Activated CD8-positive, alpha-beta T cell treated with anti-CD3 and anti-CD28 coated beads, Interleukin-2, amount 10 ng/mL, durations not matched to agents 7 days and 5 days (primary cell): Measurements from ENCODE around the gene CDKL2. TPM values are rescaled to one million over a fixed set of nuclear protein-coding genes. Genes with fewer than 3 reads are reported as not detected.

Experiments used
- ATAC-seq: fragments of 150-1000 bp; cut with Tn5 transposase; one replicate; pipeline ENCODE4 v1.10.0; 2021; ENCODE audit warnings: moderate library complexity
- CTCF ChIA-PET: fragments of 350-600 bp; sonication (Branson Sonifier 250); formaldehyde crosslinking; loops from one replicate; lab custom pipeline; 2021; ENCODE audit warnings: antibody characterized with exemption; lab: Charles Lee
- POLR2A ChIA-PET: fragments of 350-600 bp; sonication (Branson Sonifier 250); formaldehyde crosslinking; loops from one replicate; lab custom pipeline; 2021; ENCODE audit warnings: antibody characterized with exemption; lab: Charles Lee
- DNase-seq: peaks from one replicate; pipeline ENCODE4 v3.0.0-alpha.2; 2020
- H3K27ac Mint-ChIP-seq: one replicate; pipeline ENCODE4 v1.8.0; 2021; ENCODE audit warnings: mild to moderate bottlenecking, mixed read lengths
- H3K27me3 Mint-ChIP-seq: one replicate; pipeline ENCODE4 v1.8.0; 2021; ENCODE audit warnings: low read depth, mixed read lengths
- H3K36me3 Mint-ChIP-seq: one replicate; pipeline ENCODE4 v1.8.0; 2021; ENCODE audit warnings: low read depth, mixed read lengths
- H3K4me1 Mint-ChIP-seq: one replicate; pipeline ENCODE4 v1.8.0; 2021; ENCODE audit warnings: low read depth, mixed read lengths
- H3K4me3 Mint-ChIP-seq: one replicate; pipeline ENCODE4 v1.8.0; 2021; ENCODE audit warnings: mild to moderate bottlenecking, mixed read lengths
- H3K9me3 Mint-ChIP-seq: one replicate; pipeline ENCODE4 v1.8.0; 2022; ENCODE audit warnings: mixed read lengths; ENCODE audit not compliant: insufficient read depth
- total RNA-seq, 2 experiments: library from RNA; stranded (reverse); gene quantifications; one replicate each; pipeline ENCODE4 v1.2.3, GENCODE V29; 2021

The CDKL2 gene
- total RNA-seq, 2 experiments from 2014 or later: 0.45 to 0.60 TPM

- peaks cover 15% of the 10 kb centered on the region for H3K4me1 Mint-ChIP-seq
- CTCF ChIA-PET: no interaction called here
- no peak overlapping the region for H3K4me3 Mint-ChIP-seq
- no peak for ATAC-seq
- no peaks in the 10 kb centered on the region for H3K9me3 Mint-ChIP-seq
- DNase-seq: no peak
- no peak overlapping the region for H3K27ac Mint-ChIP-seq
- no peaks in the 10 kb centered on the region for H3K27me3 Mint-ChIP-seq
- POLR2A ChIA-PET: no interaction called here
- H3K36me3 Mint-ChIP-seq: peaks cover 63% of the 10 kb centered on the region
Measured at GRCh38 chr4:75643651-75644050, 13.3 kb upstream of the CDKL2 start.

- no peak for DNase-seq
- CTCF ChIA-PET: interaction anchor here (0.8 to 1.1 kb wide), 2 partner anchors 8 to 85 kb away, joined by 3 read pairs; partner anchors contain the start of gene USO1
- peaks cover 2% of the 10 kb centered on the region for H3K27me3 Mint-ChIP-seq
- H3K4me3 Mint-ChIP-seq: no peak overlapping the region
- POLR2A ChIA-PET: no interaction called here
- peaks cover 5% of the 10 kb centered on the region for H3K4me1 Mint-ChIP-seq
- H3K27ac Mint-ChIP-seq: no peak overlapping the region
- H3K9me3 Mint-ChIP-seq: no peaks in the 10 kb centered on the region
- peaks cover 26% of the 10 kb centered on the region for H3K36me3 Mint-ChIP-seq
- peak; percentile 23 for ATAC-seq
Measured at GRCh38 chr4:75639124-75639695, 8.9 kb upstream of the CDKL2 start.

GRCh38 chr4:75637827-75638226 lies 7.5 kb upstream of the CDKL2 start:
- Mint-ChIP-seq H3K36me3 (peaks cover 17% of the 10 kb centered on the region), H3K4me1 (peaks cover 9% of the 10 kb centered on the region), H3K27me3 (peaks cover 2% of the 10 kb centered on the region), H3K27ac (no peak overlapping the region), H3K9me3 (no peaks in the 10 kb centered on the region), H3K4me3 (no peak overlapping the region)
- CTCF ChIA-PET: no interaction called here
- POLR2A ChIA-PET: no interaction called here
- DNase-seq (no peak), ATAC-seq (no peak)

GRCh38 chr4:75637176-75637575 lies 6.8 kb upstream of the CDKL2 start:
- POLR2A ChIA-PET: no interaction called here
- H3K9me3 Mint-ChIP-seq: no peaks in the 10 kb centered on the region
- CTCF ChIA-PET: no interaction called here

GRCh38 chr4:75634951-75635350 lies 4.6 kb upstream of the CDKL2 start:
- ChIA-PET POLR2A (no interaction called here), CTCF (no interaction called here)
- Mint-ChIP-seq H3K9me3 (no peaks in the 10 kb centered on the region), H3K4me1 (peaks cover 20% of the 10 kb centered on the region), H3K27me3 (peaks cover 2% of the 10 kb centered on the region), H3K27ac (no peak overlapping the region), H3K4me3 (no peak overlapping the region), H3K36me3 (peaks cover 4% of the 10 kb centered on the region)
- ATAC-seq (no peak), DNase-seq (no peak)

More at GRCh38 chr4:75637176-75637575, 6.8 kb upstream of the CDKL2 start:
- Mint-ChIP-seq H3K4me1 (peaks cover 9% of the 10 kb centered on the region), H3K36me3 (peaks cover 14% of the 10 kb centered on the region), H3K4me3 (no peak overlapping the region), H3K27me3 (peaks cover 2% of the 10 kb centered on the region), H3K27ac (no peak overlapping the region)
- ATAC-seq: no peak
- no peak for DNase-seq

GRCh38 chr4:75634281-75634680 lies 4.0 kb upstream of the CDKL2 start:
- Mint-ChIP-seq H3K4me1 (peaks cover 23% of the 10 kb centered on the region), H3K27me3 (peaks cover 2% of the 10 kb centered on the region), H3K9me3 (no peaks in the 10 kb centered on the region), H3K4me3 (no peak overlapping the region), H3K36me3 (no peaks in the 10 kb centered on the region), H3K27ac (no peak overlapping the region)
- ATAC-seq: no peak
- DNase-seq: no peak
- ChIA-PET CTCF (no interaction called here), POLR2A (no interaction called here)

- no peak for ATAC-seq
- Mint-ChIP-seq H3K36me3 (no peaks in the 10 kb centered on the region), H3K27ac (no peak overlapping the region), H3K4me3 (no peak overlapping the region), H3K27me3 (peaks cover 2% of the 10 kb centered on the region), H3K4me1 (peaks cover 25% of the 10 kb centered on the region), H3K9me3 (no peaks in the 10 kb centered on the region)
- ChIA-PET POLR2A (no interaction called here), CTCF (no interaction called here)
- no peak for DNase-seq
Measured at GRCh38 chr4:75633846-75634245, 3.5 kb upstream of the CDKL2 start.

- Mint-ChIP-seq H3K27me3 (peaks cover 1% of the 10 kb centered on the region), H3K27ac (peak overlapping the region; percentile 62), H3K4me1 (peaks cover 25% of the 10 kb centered on the region), H3K36me3 (no peaks in the 10 kb centered on the region), H3K4me3 (peak overlapping the region; percentile 79), H3K9me3 (no peaks in the 10 kb centered on the region)
- DNase-seq (no peak), ATAC-seq (no peak)
- ChIA-PET POLR2A (no interaction called here), CTCF (interaction anchor here (0.8 to 1.5 kb wide), 2 partner anchors 93 kb away, joined by 6 to 7 read pairs; partner anchors contain the start of gene USO1)
Measured at GRCh38 chr4:75630937-75631329, 605 bp upstream of the CDKL2 start.

- ChIA-PET CTCF (interaction anchor here (0.7 kb wide), 2 partner anchors 18 to 27 kb away, joined by 3 read pairs; no protein-coding TSS in a partner anchor), POLR2A (no interaction called here)
- H3K27ac Mint-ChIP-seq: no peak overlapping the region
Measured at GRCh38 chr4:75629239-75629638, 1.1 kb downstream of the CDKL2 start.

GRCh38 chr4:75623026-75623425 lies 7.3 kb downstream of the CDKL2 start:
- H3K27me3 Mint-ChIP-seq: peaks cover 2% of the 10 kb centered on the region
- H3K27ac Mint-ChIP-seq: no peak overlapping the region
- H3K9me3 Mint-ChIP-seq: no peaks in the 10 kb centered on the region
- DNase-seq (no peak), ATAC-seq (no peak)
- H3K4me3 Mint-ChIP-seq: no peak overlapping the region
- ChIA-PET POLR2A (no interaction called here), CTCF (interaction anchor here (0.7 kb wide), 1 partner anchor 46 kb away, joined by 3 read pairs; no protein-coding TSS in a partner anchor)
- no peaks in the 10 kb centered on the region for H3K4me1 Mint-ChIP-seq
- H3K36me3 Mint-ChIP-seq: no peaks in the 10 kb centered on the region

More at GRCh38 chr4:75629239-75629638, 1.1 kb downstream of the CDKL2 start:
- no peak for ATAC-seq
- Mint-ChIP-seq H3K4me3 (peak overlapping the region; percentile 1), H3K4me1 (peaks cover 24% of the 10 kb centered on the region), H3K27me3 (peaks cover 2% of the 10 kb centered on the region), H3K9me3 (no peaks in the 10 kb centered on the region), H3K36me3 (no peaks in the 10 kb centered on the region)
- DNase-seq: no peak

GRCh38 chr4:75621715-75622114 lies 8.6 kb downstream of the CDKL2 start:
- no peaks in the 10 kb centered on the region for H3K36me3 Mint-ChIP-seq
- no peak overlapping the region for H3K4me3 Mint-ChIP-seq
- no peak overlapping the region for H3K27ac Mint-ChIP-seq
- POLR2A ChIA-PET: no interaction called here
- no peaks in the 10 kb centered on the region for H3K9me3 Mint-ChIP-seq
- no peak for DNase-seq
- CTCF ChIA-PET: no interaction called here
- peaks cover 2% of the 10 kb centered on the region for H3K27me3 Mint-ChIP-seq
- ATAC-seq: no peak
- no peaks in the 10 kb centered on the region for H3K4me1 Mint-ChIP-seq

- Mint-ChIP-seq H3K27me3 (no peaks in the 10 kb centered on the region), H3K36me3 (no peaks in the 10 kb centered on the region), H3K9me3 (no peaks in the 10 kb centered on the region), H3K4me3 (no peak overlapping the region), H3K27ac (no peak overlapping the region), H3K4me1 (peaks cover 4% of the 10 kb centered on the region)
- POLR2A ChIA-PET: no interaction called here
- DNase-seq: no peak
- CTCF ChIA-PET: no interaction called here
- ATAC-seq: no peak
Measured at GRCh38 chr4:75612306-75612705, 18.0 kb downstream of the CDKL2 start.
